Superior temporal gyrus (tissue), 1 donor: Measurements from ENCODE around the gene CPN1.
A peak's percentile ranks its signal among the peaks of the same experiment; 100 is the strongest.

Experiments
- DNase-seq: peaks from one replicate; pipeline ENCODE4 v3.0.0-alpha.2; 2016; ENCODE audit errors: extremely low spot score

Gene CPN1

GRCh38 chr10:99996671-99997648 lies 84.7 kb downstream of the CPN1 start:
- no peak for DNase-seq

- no peak for DNase-seq
These were observed 86.0 kb downstream of the CPN1 start for GRCh38 chr10:99995713-99996112.

- DNase-seq = no peak
These were observed 86.4 kb downstream of the CPN1 start for GRCh38 chr10:99995269-99995668.

GRCh38 chr10:99994801-99995200 lies 86.9 kb downstream of the CPN1 start:
- DNase-seq = no peak

GRCh38 chr10:99993701-99994689 lies 87.7 kb downstream of the CPN1 start:
- DNase-seq = peak; percentile 6
